GM12801 (cell line): ENCODE measurements around the gene STRN3.

Experiments used
- TF ChIP-seq, protein P1 (sequence below): IDR thresholded peaks from one replicate; pipeline ENCODE4 v1.5.1; 2011; ENCODE audit warnings: control low read depth; ENCODE audit not compliant: insufficient read length; ENCODE audit errors: extremely low read depth

Gene STRN3

DNA sequence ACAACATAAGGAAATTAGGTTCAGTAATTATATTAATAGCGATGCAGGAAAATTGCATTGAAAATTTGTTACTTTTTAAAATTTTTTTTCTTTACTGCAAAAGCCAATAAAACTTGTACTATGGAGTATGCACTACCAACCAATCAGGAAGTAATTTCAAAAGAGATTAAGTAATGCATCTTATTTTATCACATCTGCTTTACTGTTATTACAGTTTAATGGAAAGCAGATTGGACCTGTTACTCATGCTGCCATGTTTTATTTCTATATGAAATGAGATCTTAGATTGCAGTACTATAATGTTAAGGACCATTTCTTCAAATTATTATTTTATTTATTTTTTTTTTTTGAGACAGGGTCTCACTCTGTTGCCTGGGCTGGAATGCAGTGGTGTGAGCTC, 1.7 kb upstream of the STRN3 start:
- TF ChIP-seq, protein P1, sequence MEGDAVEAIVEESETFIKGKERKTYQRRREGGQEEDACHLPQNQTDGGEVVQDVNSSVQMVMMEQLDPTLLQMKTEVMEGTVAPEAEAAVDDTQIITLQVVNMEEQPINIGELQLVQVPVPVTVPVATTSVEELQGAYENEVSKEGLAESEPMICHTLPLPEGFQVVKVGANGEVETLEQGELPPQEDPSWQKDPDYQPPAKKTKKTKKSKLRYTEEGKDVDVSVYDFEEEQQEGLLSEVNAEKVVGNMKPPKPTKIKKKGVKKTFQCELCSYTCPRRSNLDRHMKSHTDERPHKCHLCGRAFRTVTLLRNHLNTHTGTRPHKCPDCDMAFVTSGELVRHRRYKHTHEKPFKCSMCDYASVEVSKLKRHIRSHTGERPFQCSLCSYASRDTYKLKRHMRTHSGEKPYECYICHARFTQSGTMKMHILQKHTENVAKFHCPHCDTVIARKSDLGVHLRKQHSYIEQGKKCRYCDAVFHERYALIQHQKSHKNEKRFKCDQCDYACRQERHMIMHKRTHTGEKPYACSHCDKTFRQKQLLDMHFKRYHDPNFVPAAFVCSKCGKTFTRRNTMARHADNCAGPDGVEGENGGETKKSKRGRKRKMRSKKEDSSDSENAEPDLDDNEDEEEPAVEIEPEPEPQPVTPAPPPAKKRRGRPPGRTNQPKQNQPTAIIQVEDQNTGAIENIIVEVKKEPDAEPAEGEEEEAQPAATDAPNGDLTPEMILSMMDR: no peak

DNA sequence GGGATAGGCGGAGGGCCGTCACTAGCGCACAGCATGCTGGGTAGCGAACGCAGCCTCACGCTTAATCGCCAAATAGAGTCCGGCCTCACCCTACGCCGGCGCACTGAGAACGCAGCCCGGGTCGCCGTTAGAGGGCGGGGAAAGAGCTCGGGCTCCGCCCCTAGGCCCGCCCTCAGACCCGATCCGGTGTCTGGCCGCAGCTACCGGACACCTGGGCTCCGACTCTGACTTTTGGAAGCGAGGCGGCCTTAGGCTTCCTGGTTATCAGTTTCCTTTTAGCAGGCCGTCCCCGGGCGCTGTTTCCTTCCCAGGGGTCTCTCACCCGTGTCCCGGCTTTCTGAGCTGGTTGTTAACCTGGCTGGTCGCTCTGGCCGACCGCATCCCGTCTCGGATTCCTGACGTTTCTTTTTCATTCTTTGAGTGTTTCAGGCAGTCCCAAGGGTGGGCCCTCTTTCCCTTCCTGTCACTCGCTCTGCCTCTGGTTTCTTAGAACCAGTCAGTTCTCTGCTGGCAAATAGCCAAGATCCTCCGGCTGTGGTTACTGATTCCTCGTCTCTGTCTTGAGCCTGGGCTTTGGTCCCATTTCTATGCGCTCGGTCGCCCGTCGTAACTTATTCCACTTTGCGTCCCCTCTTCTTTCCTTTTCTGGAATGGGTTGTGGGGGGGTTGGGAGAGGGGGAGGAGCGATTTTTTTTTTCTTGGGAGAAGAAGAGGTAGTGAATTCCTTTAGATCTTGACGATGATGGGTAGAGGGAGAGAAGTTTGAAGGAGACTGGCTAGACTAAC, 464 bp upstream of the STRN3 start:
- TF ChIP-seq, protein P1: no peak

- TF ChIP-seq, protein P1: no peak
Observed at GRCh38 chr14:31025367-31026076, 657 bp downstream of the STRN3 start, which contains the start of gene AP4S1. AP4S1 (plus strand) TSS chr14:31025649; CDS start chr14:31066197, 40,548 bp downstream.

DNA sequence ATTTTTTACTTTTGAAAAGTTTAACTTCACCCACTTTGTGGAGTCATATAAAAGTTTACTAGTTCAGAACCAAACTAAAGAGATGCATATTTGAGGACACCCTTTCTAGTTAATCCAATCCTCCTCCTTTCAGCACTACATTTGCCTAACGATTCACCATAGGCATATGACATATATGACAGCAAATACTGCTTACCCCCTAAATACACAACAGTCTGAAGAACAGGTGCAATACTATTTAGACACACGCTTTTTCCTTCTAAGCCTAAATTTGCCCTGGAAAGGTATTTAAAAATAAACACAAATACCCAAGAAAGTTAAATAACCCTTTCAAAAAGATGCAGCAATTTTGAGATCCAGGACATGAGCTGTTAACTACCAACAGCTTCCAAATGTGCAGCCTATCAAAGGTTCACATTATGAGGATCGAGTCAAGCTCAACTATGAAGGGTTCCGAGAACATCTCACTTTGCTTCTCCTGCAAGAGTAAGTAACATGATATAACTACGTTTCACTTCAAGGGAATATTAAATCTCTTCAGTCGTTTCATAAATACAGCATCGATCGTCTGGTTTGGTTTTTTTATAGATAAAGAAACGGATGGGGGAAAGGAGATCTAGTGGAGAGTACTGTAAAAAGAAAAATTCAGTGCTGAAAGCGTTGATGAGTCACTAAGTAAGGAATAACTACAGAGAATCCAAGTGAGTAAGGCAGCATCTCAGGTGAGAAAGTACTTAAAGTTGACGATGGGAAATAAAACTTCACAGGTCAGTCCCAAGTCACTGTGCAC, 1.4 kb downstream of the STRN3 start:
- TF ChIP-seq, protein P1: no peak

GRCh38 chr14:31024010-31024480, 2.1 kb downstream of the STRN3 start:
- TF ChIP-seq, protein P1: no peak

- TF ChIP-seq, protein P1: no peak
Observed at GRCh38 chr14:31022386-31022785, 3.8 kb downstream of the STRN3 start.

DNA sequence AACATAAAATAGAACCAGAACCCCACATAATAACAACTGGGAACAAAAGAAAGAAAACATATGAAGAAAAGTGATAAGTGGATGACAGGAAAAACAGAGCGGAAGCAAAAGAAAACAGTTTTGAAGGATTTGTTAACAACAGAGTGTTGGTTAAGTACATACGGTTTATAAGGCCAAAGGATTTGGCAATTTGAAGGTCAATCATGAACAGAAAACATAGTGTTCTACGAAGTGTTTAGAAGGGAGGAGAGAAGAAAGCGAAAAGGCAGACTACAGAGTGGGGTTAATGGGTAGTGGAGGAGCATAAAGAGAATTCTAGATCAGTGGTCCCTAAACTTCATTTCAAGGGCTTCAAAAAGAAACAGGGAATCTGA, 4.6 kb downstream of the STRN3 start:
- TF ChIP-seq, protein P1: no peak
